H9 (cell line): ENCODE measurements around the gene MSMP. TPM values are rescaled to one million over a fixed set of nuclear protein-coding genes. Genes with fewer than 3 reads are reported as not detected.

Experiments used
- DNase-seq: peaks from one replicate; pipeline ENCODE4 v3.0.0-alpha.2; 2017
- H2AFZ ChIP-seq: one replicate; pipeline ENCODE4 v1.6.1; 2013; ENCODE audit warnings: mild to moderate bottlenecking, low read length, control low read depth, moderate library complexity
- H2AK5ac ChIP-seq: 2 replicates; pipeline ENCODE4 v1.6.1; 2013; ENCODE audit warnings: low read length, control low read depth, mixed read lengths; ENCODE audit not compliant: insufficient read length
- H2BK120ac ChIP-seq: one replicate; pipeline ENCODE4 v1.6.1; 2013; ENCODE audit warnings: low read depth, mild to moderate bottlenecking, low read length, control low read depth, inconsistent platforms; ENCODE audit not compliant: poor library complexity, severe bottlenecking
- H2BK12ac ChIP-seq: 2 replicates; pipeline ENCODE4 v1.6.1; 2013; ENCODE audit warnings: low read length, control low read depth, mixed read lengths, low read depth; ENCODE audit not compliant: insufficient read length
- H2BK15ac ChIP-seq: 2 replicates; pipeline ENCODE4 v1.6.1; 2013; ENCODE audit warnings: low read depth, low read length, control low read depth
- H2BK20ac ChIP-seq: one replicate; pipeline ENCODE4 v1.6.1; 2013; ENCODE audit warnings: low read depth, mild to moderate bottlenecking, low read length, control low read depth, inconsistent platforms; ENCODE audit not compliant: poor library complexity, severe bottlenecking
- H2BK5ac ChIP-seq: 2 replicates; pipeline ENCODE4 v1.6.1; 2013; ENCODE audit warnings: low read length, control low read depth, mixed read lengths; ENCODE audit not compliant: insufficient read length
- H3K14ac ChIP-seq: 2 replicates; pipeline ENCODE4 v1.6.1; 2013; ENCODE audit warnings: low read length, control low read depth; ENCODE audit not compliant: insufficient read depth
- H3K18ac ChIP-seq: 2 replicates; pipeline ENCODE4 v1.6.1; 2013; ENCODE audit warnings: low read depth, mild to moderate bottlenecking, mixed read lengths, low read length, control low read depth; ENCODE audit not compliant: insufficient read length
- H3K23ac ChIP-seq: 2 replicates; pipeline ENCODE4 v1.6.1; 2013; ENCODE audit warnings: low read length, control low read depth, mixed read lengths, low read depth; ENCODE audit not compliant: insufficient read length
- H3K23me2 ChIP-seq: 2 replicates; pipeline ENCODE4 v1.6.1; 2013; ENCODE audit warnings: low read depth, mild to moderate bottlenecking, mixed read lengths, low read length, control low read depth; ENCODE audit not compliant: insufficient read length, poor library complexity, severe bottlenecking
- H3K27ac ChIP-seq: 2 replicates; pipeline ENCODE4 v1.5.1; 2013; ENCODE audit warnings: low read length, control low read depth, mixed read lengths, low read depth; ENCODE audit not compliant: insufficient read length
- H3K27me3 ChIP-seq: 2 replicates; pipeline ENCODE4 v1.6.1; 2013; ENCODE audit warnings: low read length, control low read depth, inconsistent platforms; ENCODE audit not compliant: insufficient read depth
- H3K4ac ChIP-seq: 2 replicates; pipeline ENCODE4 v1.6.1; 2013; ENCODE audit warnings: low read depth, mild to moderate bottlenecking, control low read depth, inconsistent platforms, low read length, moderate library complexity
- H3K4me1 ChIP-seq: 2 replicates; pipeline ENCODE4 v1.6.1; 2013; ENCODE audit warnings: low read length, control low read depth, inconsistent platforms; ENCODE audit not compliant: insufficient read depth
- H3K4me2 ChIP-seq: 2 replicates; pipeline ENCODE4 v1.6.1; 2013; ENCODE audit warnings: low read length, control low read depth, mixed read lengths; ENCODE audit not compliant: insufficient read length, insufficient read depth
- H3K56ac ChIP-seq: 2 replicates; pipeline ENCODE4 v1.6.1; 2013; ENCODE audit warnings: low read depth, mild to moderate bottlenecking, mixed read lengths, low read length, control low read depth; ENCODE audit not compliant: insufficient read length
- H3K79me1 ChIP-seq: 2 replicates; pipeline ENCODE4 v1.6.1; 2013; ENCODE audit warnings: low read depth, mild to moderate bottlenecking, moderate library complexity, low read length, control low read depth, inconsistent platforms; ENCODE audit not compliant: insufficient read depth, poor library complexity, severe bottlenecking
- H3K79me2 ChIP-seq: 2 replicates; pipeline ENCODE4 v1.6.1; 2013; ENCODE audit warnings: low read length, control low read depth, inconsistent platforms; ENCODE audit not compliant: insufficient read depth
- H3K9ac ChIP-seq: 2 replicates; pipeline ENCODE4 v1.6.1; 2013; ENCODE audit warnings: low read length, control low read depth, mixed read lengths; ENCODE audit not compliant: insufficient read length; ENCODE audit errors: extremely low read depth
- H3K9me3 ChIP-seq: one replicate; pipeline ENCODE4 v1.6.1; 2013; ENCODE audit warnings: low read depth, low read length, inconsistent platforms; ENCODE audit not compliant: control insufficient read depth
- H3T11ph ChIP-seq: one replicate; pipeline ENCODE4 v1.6.1; 2013; ENCODE audit warnings: mild to moderate bottlenecking, low read length, control low read depth, inconsistent platforms
- H4K20me1 ChIP-seq: one replicate; pipeline ENCODE4 v1.6.1; 2013; ENCODE audit not compliant: control insufficient read depth, insufficient read length, insufficient read depth
- H4K5ac ChIP-seq: 2 replicates; pipeline ENCODE4 v1.6.1; 2013; ENCODE audit warnings: low read depth, mild to moderate bottlenecking, mixed read lengths, low read length, control low read depth; ENCODE audit not compliant: insufficient read length
- H4K8ac ChIP-seq: replicated peaks from 2 replicates; pipeline ENCODE4 v1.6.1; 2013; ENCODE audit warnings: low read length, control low read depth, mixed read lengths, low read depth; ENCODE audit not compliant: insufficient read length
- H4K91ac ChIP-seq: 2 replicates; pipeline ENCODE4 v1.6.1; 2013; ENCODE audit warnings: low read depth, mild to moderate bottlenecking, moderate library complexity, mixed read lengths, low read length, control low read depth; ENCODE audit not compliant: insufficient read length
- H3K27ac Mint-ChIP-seq, 3 experiments: 2 replicates in 2 of 3; 3 replicates in 1 of 3; pipeline ENCODE4 v1.8.0; 2020 to 2021; ENCODE audit warnings: mixed read lengths in 3 of 3, mild to moderate bottlenecking in 1 of 3, moderate library complexity in 1 of 3
- H3K27me3 Mint-ChIP-seq: 2 replicates; pipeline ENCODE4 v1.8.0; 2021; ENCODE audit warnings: low read depth, mild to moderate bottlenecking, moderate library complexity, mixed read lengths
- H3K36me3 Mint-ChIP-seq, 3 experiments: 2 replicates in 2 of 3; 3 replicates in 1 of 3; pipeline ENCODE4 v1.8.0; 2020 to 2021; ENCODE audit warnings: low read depth in 3 of 3, mixed read lengths in 3 of 3; ENCODE audit not compliant: insufficient read depth in 1 of 3
- H3K4me1 Mint-ChIP-seq, 2 experiments: 2 replicates each; pipeline ENCODE4 v1.8.0; 2020; ENCODE audit warnings: mixed read lengths in 2 of 2
- H3K4me3 Mint-ChIP-seq, 2 experiments: 2 replicates in 1 of 2; 3 replicates in 1 of 2; pipeline ENCODE4 v1.8.0; 2020 to 2021; ENCODE audit warnings: mild to moderate bottlenecking in 2 of 2, mixed read lengths in 2 of 2, moderate library complexity in 1 of 2
- H3K9me3 Mint-ChIP-seq, 2 experiments: 2 replicates in 1 of 2; 3 replicates in 1 of 2; pipeline ENCODE4 v1.8.0; 2020; ENCODE audit warnings: mild to moderate bottlenecking in 2 of 2, mixed read lengths in 2 of 2, moderate library complexity in 1 of 2
- CTCF ChIP-seq: fragments of 200-600 bp; sonication (generic); conservative IDR thresholded peaks from 3 replicates; pipeline ENCODE4 v1.8.0; 2021; ENCODE audit warnings: antibody characterized with exemption, mild to moderate bottlenecking
- WGBS: extraction: QIAGEN DNeasy Blood & Tissue Kit; methylation state at CpG from one replicate; pipeline ENCODE4 v1.1.7; 2013; ENCODE audit warnings: missing lambda C conversion rate, low lambda C conversion rate, mixed read lengths; ENCODE audit not compliant: insufficient read length; ENCODE audit errors: extremely low coverage; 5-methylcytosine and 5-hydroxymethylcytosine counted together
- total RNA-seq: library from RNA; stranded (reverse); gene quantifications from 2 replicates; pipeline ENCODE4 v1.2.1, GENCODE V29; 2021

The MSMP gene
- total RNA-seq, 1 experiment from 2014 or later, result 0.83 TPM

GRCh38 chr9:35790385-35791296 is 36.6 kb upstream of the MSMP start:
- H3K27me3 ChIP-seq, result no peaks in the 10 kb centered on the region
- peak; percentile 89 for TF ChIP-seq CTCF
- peaks cover 17 to 19% of the 10 kb centered on the region in 2 experiments for H3K4me1 Mint-ChIP-seq
- no peaks in the 10 kb centered on the region for H3K79me2 ChIP-seq
- peak overlapping the region; percentile 45 for H3K18ac ChIP-seq
- H3K9me3 Mint-ChIP-seq, result no peaks in the 10 kb centered on the region
- H2AFZ ChIP-seq, result no peak overlapping the region
- peaks cover 4% of the 10 kb centered on the region for H3K27me3 Mint-ChIP-seq
- no peak overlapping the region for H3K9ac ChIP-seq
- H3K4me1 ChIP-seq, result no peaks in the 10 kb centered on the region
- no peak overlapping the region for H4K91ac ChIP-seq
- no peaks in the 10 kb centered on the region for H3K9me3 ChIP-seq
- WGBS, result no CpG with 5 or more reads among the region's 37 CpGs
- H2BK5ac ChIP-seq, result no peak overlapping the region
- H3K36me3 Mint-ChIP-seq, result peaks cover 0 to 11% (median 8%) of the 10 kb centered on the region in 3 experiments; a peak in 6 of 7 replicates
- H4K8ac ChIP-seq, result no peak overlapping the region
- H3K4me2 ChIP-seq, result peak overlapping the region; percentile 66
- H3K79me1 ChIP-seq, result no peaks in the 10 kb centered on the region
- H3K14ac ChIP-seq, result peak overlapping the region; percentile 85
- H3K23ac ChIP-seq, result no peak overlapping the region
- no peak overlapping the region for H4K5ac ChIP-seq
- H2BK120ac ChIP-seq, result no peak overlapping the region
- no peak overlapping the region for H3K27ac ChIP-seq
- no peak overlapping the region for H2BK12ac ChIP-seq
- H2BK15ac ChIP-seq, result no peak overlapping the region
- H3K56ac ChIP-seq, result no peak overlapping the region
- H4K20me1 ChIP-seq, result no peaks in the 10 kb centered on the region
- no peak overlapping the region for H2AK5ac ChIP-seq
- H3T11ph ChIP-seq, result no peak overlapping the region
- peak; percentile 75 for DNase-seq
- H2BK20ac ChIP-seq, result no peak overlapping the region
- H3K4me3 Mint-ChIP-seq, result peak overlapping the region; percentile 77 to 85
- peaks cover 3% of the 10 kb centered on the region for H3K23me2 ChIP-seq
- peak overlapping the region in 1 of 3 experiments; percentile 64; a peak in 1 of 7 replicates for H3K27ac Mint-ChIP-seq
- H3K4ac ChIP-seq, result no peak overlapping the region
